Activated T-helper 1 cell treated with anti-CD3 and anti-CD28 coated beads, Interleukin-12 subunit alpha, Interleukin-12 subunit beta, Interleukin-2, Interleukin-4 antibody, amounts not matched to agents 30 ng/mL and 10 ng/mL and 1 ng/mL, durations not matched to agents 14 hours and 24 hours and 36 hours (primary cell): ENCODE measurements around the gene C17orf75. TPM values are rescaled to one million over a fixed set of nuclear protein-coding genes. Genes with fewer than 3 reads are reported as not detected.

Experiments used
- DNase-seq: peaks from one replicate; pipeline ENCODE4 v3.0.0; 2021; ENCODE audit warnings: low spot score
- H3K27ac Mint-ChIP-seq: one replicate; pipeline ENCODE4 v1.8.0; 2021; ENCODE audit warnings: mild to moderate bottlenecking, mixed read lengths
- H3K27me3 Mint-ChIP-seq: one replicate; pipeline ENCODE4 v1.8.0; 2022; ENCODE audit warnings: mild to moderate bottlenecking, moderate library complexity, mixed read lengths; ENCODE audit not compliant: insufficient read depth
- H3K36me3 Mint-ChIP-seq: one replicate; pipeline ENCODE4 v1.8.0; 2021; ENCODE audit warnings: low read depth, mixed read lengths
- H3K4me1 Mint-ChIP-seq: one replicate; pipeline ENCODE4 v1.8.0; 2021; ENCODE audit warnings: low read depth, mixed read lengths
- H3K4me3 Mint-ChIP-seq: one replicate; pipeline ENCODE4 v1.8.0; 2021; ENCODE audit warnings: mild to moderate bottlenecking, moderate library complexity, mixed read lengths
- H3K9me3 Mint-ChIP-seq: one replicate; pipeline ENCODE4 v1.8.0; 2021; ENCODE audit warnings: mixed read lengths
- intact Hi-C: fragments of 100-400 bp; cut with micrococcal nuclease; formaldehyde crosslinking; loops from one replicate; pipeline ENCODE4 v1.15.1; 2024
- total RNA-seq: library from RNA; stranded (reverse); gene quantifications from 2 replicates; pipeline ENCODE4 v1.2.3, GENCODE V29; 2022

The C17orf75 gene
- total RNA-seq, 1 donor from 2014 or later = 37.6 TPM

DNA sequence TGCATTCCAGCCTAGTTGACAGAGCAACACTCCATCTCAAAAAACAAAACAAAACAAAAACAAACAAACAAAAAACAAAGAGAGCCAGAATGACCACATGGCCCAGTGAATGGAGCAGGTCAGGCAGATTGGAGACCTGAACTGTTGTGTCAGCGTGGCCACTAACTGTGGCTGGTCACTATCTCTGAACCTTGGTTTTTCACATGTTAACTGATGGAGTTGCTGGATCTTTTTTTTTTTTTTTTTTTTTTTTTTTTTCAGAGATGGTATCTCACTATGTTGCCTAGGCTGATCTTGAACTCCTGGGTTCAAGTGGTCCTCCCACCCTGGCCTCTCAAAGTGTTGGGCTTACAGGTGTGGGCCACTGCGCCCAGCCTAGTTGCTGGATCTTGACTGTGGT lies 44.5 kb downstream of the C17orf75 start:
- Mint-ChIP-seq H3K4me1 (no peaks in the 10 kb centered on the region), H3K9me3 (no peaks in the 10 kb centered on the region), H3K27me3 (peaks cover 2% of the 10 kb centered on the region), H3K36me3 (no peaks in the 10 kb centered on the region), H3K4me3 (no peak overlapping the region), H3K27ac (no peak overlapping the region)
- no peak for DNase-seq
- intact Hi-C loops = no loop called here

DNA sequence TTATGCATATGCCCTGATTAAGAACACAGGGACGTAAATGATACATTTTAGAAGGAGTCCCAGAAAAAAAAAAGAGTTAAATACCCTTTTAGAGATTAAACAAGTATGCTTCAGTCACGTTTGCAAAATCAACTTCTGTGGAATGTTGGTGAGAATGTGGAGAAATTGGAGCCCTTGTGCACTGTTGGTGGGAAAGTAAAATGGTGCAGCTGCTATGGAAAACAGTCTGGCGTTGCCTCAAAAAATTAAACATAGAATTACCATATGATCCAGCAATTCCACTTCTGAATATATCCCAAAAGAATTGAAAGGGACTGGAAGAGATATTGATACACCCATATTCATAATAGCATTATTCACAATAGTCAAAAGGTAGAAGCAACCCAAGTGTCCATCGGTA lies 49.9 kb downstream of the C17orf75 start:
- H3K9me3 Mint-ChIP-seq = no peaks in the 10 kb centered on the region
- H3K27ac Mint-ChIP-seq = no peak overlapping the region
- peaks cover 4% of the 10 kb centered on the region for H3K27me3 Mint-ChIP-seq
- no peaks in the 10 kb centered on the region for H3K4me1 Mint-ChIP-seq
- intact Hi-C loops = no loop called here
- DNase-seq = no peak
- no peaks in the 10 kb centered on the region for H3K36me3 Mint-ChIP-seq
- no peak overlapping the region for H3K4me3 Mint-ChIP-seq

DNA sequence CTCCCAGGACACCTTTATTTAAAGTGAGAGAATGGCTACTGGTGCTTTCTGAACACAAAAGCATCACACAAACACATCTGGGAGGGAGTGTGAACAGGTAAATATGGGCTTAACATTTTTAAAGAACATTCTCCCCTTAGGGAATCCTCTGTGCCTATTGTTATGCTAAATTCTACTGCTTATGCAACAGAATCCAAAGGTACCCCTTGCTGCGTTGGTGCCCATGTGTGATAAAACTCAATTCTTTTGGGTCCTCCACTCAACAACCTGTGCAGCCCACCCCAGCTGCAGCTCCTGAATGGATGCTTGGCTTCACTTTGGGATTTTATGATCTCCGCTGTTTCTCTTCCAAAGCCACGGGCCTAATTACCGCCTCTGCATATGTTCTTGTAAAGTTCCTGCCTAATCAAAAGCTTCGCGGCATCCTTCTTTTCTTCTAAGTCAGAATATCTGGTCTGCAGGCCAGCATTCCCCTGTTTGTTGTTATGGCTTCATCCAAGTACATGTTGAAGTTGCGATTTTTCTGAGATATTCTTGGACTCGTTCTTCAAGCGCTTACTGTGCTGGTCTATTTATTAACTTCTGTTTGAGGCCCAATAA lies 52.4 kb downstream of the C17orf75 start:
- no peak overlapping the region for H3K4me3 Mint-ChIP-seq
- H3K36me3 Mint-ChIP-seq = no peaks in the 10 kb centered on the region
- H3K27ac Mint-ChIP-seq = no peak overlapping the region
- peaks cover 7% of the 10 kb centered on the region for H3K27me3 Mint-ChIP-seq
- no peaks in the 10 kb centered on the region for H3K9me3 Mint-ChIP-seq
- H3K4me1 Mint-ChIP-seq = no peaks in the 10 kb centered on the region
- intact Hi-C loops = no loop called here
- DNase-seq = no peak

DNA sequence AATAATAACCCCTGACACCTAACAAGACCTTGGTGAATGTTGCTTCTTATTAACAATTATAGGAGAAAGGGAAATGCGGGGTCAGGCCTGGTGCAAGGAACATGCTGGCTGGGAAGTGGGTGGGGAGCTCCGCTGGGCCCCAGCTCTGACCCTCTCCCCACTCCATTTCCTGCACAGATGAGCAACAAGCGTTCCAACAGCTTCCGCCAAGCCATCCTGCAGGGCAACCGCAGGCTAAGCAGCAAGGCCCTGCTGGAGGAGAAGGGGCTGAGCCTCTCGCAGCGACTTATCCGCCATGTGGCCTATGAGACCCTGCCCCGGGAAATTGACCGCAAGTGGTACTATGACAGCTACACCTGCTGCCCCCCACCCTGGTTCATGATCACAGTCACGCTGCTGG lies 53.4 kb downstream of the C17orf75 start:
- Mint-ChIP-seq H3K27ac (no peak overlapping the region), H3K4me1 (no peaks in the 10 kb centered on the region), H3K9me3 (no peaks in the 10 kb centered on the region), H3K4me3 (no peak overlapping the region), H3K36me3 (no peaks in the 10 kb centered on the region), H3K27me3 (peaks cover 7% of the 10 kb centered on the region)
- intact Hi-C loops = no loop called here
- no peak for DNase-seq

DNA sequence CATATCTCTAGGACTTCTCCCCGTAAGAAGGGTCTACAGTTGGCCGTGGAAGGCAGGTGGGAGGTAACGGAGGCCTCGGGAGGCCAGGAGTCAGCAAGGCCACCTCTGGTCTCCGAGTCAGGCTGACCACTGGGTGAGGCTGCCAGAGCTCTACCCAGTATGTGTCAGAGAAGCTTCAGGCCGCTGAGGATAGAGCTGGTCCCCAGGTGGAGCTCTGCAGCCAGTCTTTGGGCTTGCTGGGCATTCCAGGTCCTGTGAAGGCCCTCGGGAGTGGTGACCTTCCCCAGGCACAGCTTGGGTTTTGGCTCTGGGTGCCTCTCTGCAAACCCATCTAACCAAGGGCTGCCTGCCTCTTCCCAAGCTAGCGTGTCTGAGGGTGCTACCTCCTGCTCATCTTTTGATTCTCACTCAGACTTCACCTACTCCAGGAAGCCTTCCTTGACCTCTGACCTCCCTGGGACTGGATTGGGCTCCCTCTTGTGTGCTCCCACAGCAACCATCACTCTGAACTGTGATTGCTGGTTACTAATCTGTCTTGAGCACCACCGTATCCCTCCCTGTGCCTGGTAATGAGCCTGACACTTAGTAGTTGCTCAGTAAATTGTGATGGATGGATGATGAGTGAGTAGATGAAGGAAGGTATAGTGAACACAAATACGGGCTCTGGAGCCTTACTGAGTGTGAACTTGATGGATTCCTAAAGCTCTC lies 54.0 kb downstream of the C17orf75 start:
- Mint-ChIP-seq H3K4me3 (no peak overlapping the region), H3K27ac (no peak overlapping the region)

DNA sequence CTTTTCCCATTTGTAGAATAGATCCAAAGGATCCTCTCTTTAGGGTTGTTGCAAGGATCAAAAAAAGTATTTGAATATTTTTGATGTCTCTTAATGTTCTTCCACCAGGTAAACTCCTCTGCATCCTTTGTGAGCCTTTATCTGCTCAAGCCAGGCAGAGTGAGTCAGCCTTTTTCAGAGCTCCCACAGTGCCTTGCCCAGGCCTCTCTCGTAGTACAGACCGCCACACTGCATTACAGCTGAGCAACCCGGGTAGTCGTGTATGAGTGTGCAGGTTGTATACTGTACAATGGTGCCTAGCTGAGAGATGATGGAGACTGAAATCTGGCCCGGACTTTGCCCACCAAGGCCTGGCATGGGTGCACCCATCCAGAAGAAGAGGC lies 55.5 kb downstream of the C17orf75 start:
- Mint-ChIP-seq H3K27me3 (peaks cover 13% of the 10 kb centered on the region), H3K9me3 (no peaks in the 10 kb centered on the region), H3K27ac (no peak overlapping the region), H3K36me3 (no peaks in the 10 kb centered on the region), H3K4me3 (no peak overlapping the region), H3K4me1 (no peaks in the 10 kb centered on the region)
- no peak for DNase-seq
- intact Hi-C loops = no loop called here

More for the DNA sequence above, 54.0 kb downstream of the C17orf75 start:
- H3K4me1 Mint-ChIP-seq = no peaks in the 10 kb centered on the region
- no peaks in the 10 kb centered on the region for H3K36me3 Mint-ChIP-seq
- DNase-seq = no peak
- H3K27me3 Mint-ChIP-seq = peaks cover 8% of the 10 kb centered on the region
- no peaks in the 10 kb centered on the region for H3K9me3 Mint-ChIP-seq
- intact Hi-C loops = no loop called here

DNA sequence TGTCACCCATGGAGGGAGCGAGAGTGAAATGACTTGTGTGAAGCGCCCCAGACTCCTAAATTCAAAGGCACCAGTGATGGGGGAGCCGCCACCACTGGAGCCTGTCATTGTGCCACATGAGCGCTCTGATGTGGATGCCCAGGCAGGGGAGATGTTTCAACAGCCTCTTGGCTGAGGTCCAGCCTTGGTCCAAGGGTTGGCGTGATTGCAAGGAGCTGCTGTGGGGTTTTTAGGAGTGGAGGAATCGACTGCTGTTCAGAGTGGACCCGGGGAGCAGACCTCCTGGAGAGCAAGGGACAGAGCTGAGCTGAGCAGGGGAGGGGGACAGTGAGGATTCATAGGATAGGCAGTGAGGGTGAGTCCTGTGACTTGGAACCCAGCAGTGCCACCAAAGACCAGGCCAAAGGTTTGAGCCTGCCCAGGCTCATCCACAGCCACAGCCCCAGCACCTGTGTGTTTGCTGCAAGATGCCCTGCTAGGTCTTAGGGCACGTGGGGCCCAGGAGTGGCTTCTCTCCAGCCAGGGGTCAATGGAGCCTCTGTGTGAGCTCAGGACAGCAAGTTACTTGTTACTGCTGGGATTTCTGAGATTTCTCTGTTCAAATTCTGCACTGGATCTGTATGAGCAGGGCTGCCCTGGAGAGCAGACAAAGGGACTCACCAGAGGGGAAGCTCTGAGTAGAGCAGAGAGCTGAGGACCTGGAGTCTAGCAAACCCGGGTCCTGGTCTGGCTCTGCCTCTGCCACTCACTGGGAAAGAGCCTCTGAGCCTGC lies 56.0 kb downstream of the C17orf75 start:
- Mint-ChIP-seq H3K27ac (no peak overlapping the region), H3K27me3 (peaks cover 13% of the 10 kb centered on the region), H3K9me3 (no peaks in the 10 kb centered on the region), H3K4me1 (no peaks in the 10 kb centered on the region), H3K36me3 (no peaks in the 10 kb centered on the region), H3K4me3 (no peak overlapping the region)
- intact Hi-C loops = no loop called here
- no peak for DNase-seq

DNA sequence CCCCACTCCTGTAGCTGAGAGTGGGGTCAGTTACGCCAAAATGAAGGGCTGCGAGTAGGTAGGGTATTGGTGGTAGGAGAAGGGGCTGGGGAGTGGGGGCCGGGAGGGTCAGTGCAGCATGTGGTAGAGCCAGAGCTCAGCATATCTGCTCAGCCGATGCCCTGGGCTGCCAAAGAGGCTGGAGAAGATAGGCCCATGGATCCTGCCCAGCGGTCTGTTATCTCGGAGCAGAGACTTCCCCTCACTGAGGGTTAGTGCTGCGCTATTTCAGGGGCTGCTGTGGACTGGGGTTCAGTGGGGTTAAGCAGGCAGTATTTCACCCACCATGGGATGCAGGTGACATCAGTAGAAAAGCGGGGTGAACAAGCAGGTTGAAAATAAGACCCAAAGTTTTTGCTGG lies 56.7 kb downstream of the C17orf75 start:
- Mint-ChIP-seq H3K4me3 (no peak overlapping the region), H3K36me3 (no peaks in the 10 kb centered on the region)
- intact Hi-C loops = no loop called here

DNA sequence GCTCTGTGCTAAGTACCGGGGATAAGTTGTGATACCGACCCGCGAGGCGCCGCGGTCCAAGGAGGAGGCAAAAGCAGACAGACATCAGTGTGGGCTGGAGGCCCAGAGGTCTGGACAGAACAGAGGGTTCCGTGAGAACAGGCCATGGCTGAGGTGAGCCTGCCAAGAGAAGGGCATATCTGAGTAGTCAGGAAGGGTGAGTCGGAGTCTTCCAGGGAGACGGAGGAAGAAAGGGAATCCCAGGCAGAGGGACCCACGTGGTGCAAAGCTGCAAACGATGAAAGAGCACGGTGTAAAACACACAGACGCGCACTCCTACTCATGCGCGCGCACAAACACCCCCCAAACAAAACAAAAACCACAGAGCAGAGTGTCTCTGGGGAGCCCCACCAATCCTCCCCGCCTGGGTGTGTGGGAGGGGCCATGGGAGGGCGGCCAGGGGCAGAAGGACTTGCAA lies 58.2 kb downstream of the C17orf75 start:
- no peaks in the 10 kb centered on the region for H3K9me3 Mint-ChIP-seq
- peaks cover 8% of the 10 kb centered on the region for H3K27me3 Mint-ChIP-seq
- no peak for DNase-seq
- no peak overlapping the region for H3K4me3 Mint-ChIP-seq
- no peaks in the 10 kb centered on the region for H3K4me1 Mint-ChIP-seq
- intact Hi-C loops = no loop called here
- H3K36me3 Mint-ChIP-seq = no peaks in the 10 kb centered on the region
- no peak overlapping the region for H3K27ac Mint-ChIP-seq

More for the DNA sequence above, 56.7 kb downstream of the C17orf75 start:
- no peak overlapping the region for H3K27ac Mint-ChIP-seq
- no peaks in the 10 kb centered on the region for H3K9me3 Mint-ChIP-seq
- no peak for DNase-seq
- peaks cover 13% of the 10 kb centered on the region for H3K27me3 Mint-ChIP-seq
- H3K4me1 Mint-ChIP-seq = no peaks in the 10 kb centered on the region

DNA sequence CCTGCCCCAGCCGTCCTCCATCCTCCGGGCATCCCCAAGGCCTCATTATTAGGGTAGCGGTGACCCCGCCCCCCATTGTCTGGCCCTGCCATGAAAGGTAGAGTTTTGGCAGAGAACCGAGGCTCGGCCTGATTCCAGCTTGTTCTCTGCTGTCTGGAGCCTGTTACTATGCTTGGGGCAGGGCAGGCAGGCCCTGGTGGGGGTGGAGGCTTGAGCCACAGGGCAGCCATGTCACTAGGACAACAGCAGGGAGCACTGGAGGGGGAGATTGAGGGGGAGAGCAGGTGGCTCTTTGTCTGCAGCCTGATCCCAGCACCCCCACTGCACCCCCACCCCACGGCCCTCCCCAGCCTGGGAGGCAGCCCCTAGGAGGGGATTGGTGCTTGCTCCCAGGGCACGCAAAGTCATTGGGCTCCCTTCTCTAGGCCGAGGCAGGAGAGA lies 60.9 kb downstream of the C17orf75 start:
- DNase-seq = no peak
- Mint-ChIP-seq H3K36me3 (no peaks in the 10 kb centered on the region), H3K9me3 (no peaks in the 10 kb centered on the region), H3K4me1 (no peaks in the 10 kb centered on the region), H3K4me3 (no peak overlapping the region), H3K27ac (no peak overlapping the region), H3K27me3 (peaks cover 10% of the 10 kb centered on the region)
- intact Hi-C loops = no loop called here

DNA sequence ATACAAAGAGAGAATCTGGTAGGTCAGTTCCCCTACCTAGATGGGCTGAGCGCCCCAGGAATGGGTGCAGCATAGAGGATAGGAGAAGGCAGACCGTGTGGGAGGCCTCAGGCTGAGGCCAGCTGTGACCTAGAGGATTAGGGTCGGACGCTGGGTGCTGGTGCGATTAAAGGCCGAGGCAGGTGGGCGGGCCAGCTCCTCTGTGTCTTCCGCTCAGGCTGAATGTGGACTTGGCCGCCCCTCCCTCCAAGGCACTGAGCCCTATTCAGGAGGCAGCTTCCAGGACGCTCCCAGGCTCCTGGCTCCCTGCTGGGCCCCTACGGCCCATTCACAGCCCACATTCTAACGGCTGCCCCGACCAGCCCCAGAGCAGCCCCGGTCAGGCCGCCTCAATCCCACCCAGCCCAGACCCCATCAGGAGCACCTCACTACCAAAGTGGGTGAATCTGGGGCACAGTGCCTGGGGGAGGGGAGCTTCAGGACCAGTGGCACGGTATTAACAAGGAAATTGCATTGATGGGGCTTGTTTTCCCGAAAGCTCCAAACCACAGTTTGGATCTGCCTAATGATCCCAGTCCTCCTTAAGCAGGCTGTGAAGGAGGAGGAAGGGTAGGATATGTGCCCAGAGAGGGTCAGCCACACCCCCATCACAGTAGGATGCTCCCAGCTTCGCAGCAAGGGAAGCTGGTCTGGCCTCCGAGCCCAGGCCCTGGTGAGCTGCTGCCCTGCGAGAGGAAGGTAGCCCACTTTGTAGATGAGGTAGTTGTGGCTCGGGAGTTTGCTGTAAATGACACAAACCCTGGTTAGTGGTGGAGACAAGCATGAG lies 61.9 kb downstream of the C17orf75 start:
- no peaks in the 10 kb centered on the region for H3K36me3 Mint-ChIP-seq
- peaks cover 8% of the 10 kb centered on the region for H3K27me3 Mint-ChIP-seq
- no peaks in the 10 kb centered on the region for H3K4me1 Mint-ChIP-seq
- no peaks in the 10 kb centered on the region for H3K9me3 Mint-ChIP-seq
- no peak overlapping the region for H3K27ac Mint-ChIP-seq
- no peak for DNase-seq
- no peak overlapping the region for H3K4me3 Mint-ChIP-seq
- intact Hi-C loops = no loop called here

DNA sequence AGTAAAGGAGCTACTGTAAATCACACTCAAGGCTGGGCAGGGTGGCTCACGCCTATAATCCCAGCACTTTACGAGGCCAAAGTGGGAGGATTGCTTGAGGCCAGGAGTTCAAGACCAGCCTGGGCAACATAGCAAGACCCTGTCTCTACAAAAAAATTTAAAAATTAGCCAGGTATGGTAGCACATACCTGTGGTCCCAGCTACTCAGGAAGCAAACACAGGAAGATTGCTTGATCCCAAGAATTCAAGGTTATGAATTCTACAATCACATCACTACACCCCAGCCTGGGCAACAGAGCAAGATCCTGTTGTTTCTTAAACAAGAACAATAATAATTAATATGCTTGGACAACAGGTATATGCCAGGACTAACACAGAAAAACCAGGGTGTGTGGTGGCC lies 63.2 kb downstream of the C17orf75 start:
- Mint-ChIP-seq H3K27me3 (peaks cover 7% of the 10 kb centered on the region), H3K4me3 (no peak overlapping the region), H3K36me3 (no peaks in the 10 kb centered on the region), H3K27ac (no peak overlapping the region), H3K4me1 (no peaks in the 10 kb centered on the region), H3K9me3 (no peaks in the 10 kb centered on the region)
- intact Hi-C loops = no loop called here
- no peak for DNase-seq
